ENCODE data around the gene CLTCL1.

- no peak for TF ChIP-seq ZNF253 (CRISPR knock-in tag; conservative IDR thresholded peaks at IDR 0.05)
- no peak for TF ChIP-seq ZBTB26 (CRISPR knock-in tag; IDR thresholded peaks at IDR 0.05)
- TF ChIP-seq POLR2A (conservative IDR thresholded peaks at IDR 0.05): no peak
- TF ChIP-seq POLR2AphosphoS5 (IDR thresholded peaks at IDR 0.05; ENCODE audit: control insufficient read depth, insufficient read depth, low read depth, low read length): no peak
- TF ChIP-seq RNF2 (IDR thresholded peaks at IDR 0.05): no peak
- TF ChIP-seq JUND (IDR thresholded peaks at IDR 0.05; ENCODE audit: borderline replicate concordance, low read depth, low read length): no peak
- no peak for TF ChIP-seq JUND (tag; IDR thresholded peaks at IDR 0.05; ENCODE audit: borderline replicate concordance, low read depth, low read length)
- no peak for TF ChIP-seq CTCF (IDR thresholded peaks at IDR 0.05 in 2 of 3, conservative IDR thresholded peaks at IDR 0.05 in 1 of 3; ENCODE audit: insufficient read depth in 2 of 3, low read depth in 1 of 3, low read length in 3 of 3)
- no peak for TF ChIP-seq NFXL1 (CRISPR knock-in tag; IDR thresholded peaks at IDR 0.05)
- no peak for TF ChIP-seq ZNF121 (CRISPR knock-in tag; conservative IDR thresholded peaks at IDR 0.05)
- no peak for TF ChIP-seq BRCA1 (IDR thresholded peaks at IDR 0.05)
- no peak for TF ChIP-seq BRCA1 (CRISPR knock-in tag; IDR thresholded peaks at IDR 0.05)
- no peak for TF ChIP-seq GABPA (tag; conservative IDR thresholded peaks at IDR 0.05; ENCODE audit: low read depth)
- TF ChIP-seq FOXP1 (CRISPR knock-in tag; IDR thresholded peaks at IDR 0.05): no peak
These were observed 31.3 kb downstream of the CLTCL1 start for GRCh38 chr22:19260194-19260593.
